BLaER1 (cell line): ENCODE results near the gene RHPN2.
A peak's percentile ranks its signal among the peaks of the same experiment; 100 is the strongest.

Experiments
- H3K27ac ChIP-seq: shearing (Covaris generic); formaldehyde crosslinking; 2 replicates; pipeline ENCODE4 v1.8.1; 2022
- H3K27me3 ChIP-seq: shearing (Covaris generic); formaldehyde crosslinking; 2 replicates; pipeline ENCODE4 v1.8.1; 2022
- H3K36me3 ChIP-seq: shearing (Covaris generic); formaldehyde crosslinking; 2 replicates; pipeline ENCODE4 v1.8.1; 2022
- H3K4me1 ChIP-seq: shearing (Covaris generic); formaldehyde crosslinking; 2 replicates; pipeline ENCODE4 v1.8.1; 2022
- H3K4me2 ChIP-seq: shearing (Covaris generic); formaldehyde crosslinking; 2 replicates; pipeline ENCODE4 v1.8.1; 2022
- H3K4me3 ChIP-seq: shearing (Covaris generic); formaldehyde crosslinking; 2 replicates; pipeline ENCODE4 v1.8.1; 2022
- H3K9ac ChIP-seq: shearing (Covaris generic); formaldehyde crosslinking; 2 replicates; pipeline ENCODE4 v1.8.1; 2022
- H3K9me3 ChIP-seq: shearing (Covaris generic); formaldehyde crosslinking; 2 replicates; pipeline ENCODE4 v1.8.1; 2022
- H4K20me1 ChIP-seq: shearing (Covaris generic); formaldehyde crosslinking; 2 replicates; pipeline ENCODE4 v1.8.1; 2022
- Cebpa-rat ChIP-seq: shearing (Covaris generic); IDR thresholded peaks from 2 replicates; pipeline ENCODE4 v1.8.1; 2022

The RHPN2 gene

DNA sequence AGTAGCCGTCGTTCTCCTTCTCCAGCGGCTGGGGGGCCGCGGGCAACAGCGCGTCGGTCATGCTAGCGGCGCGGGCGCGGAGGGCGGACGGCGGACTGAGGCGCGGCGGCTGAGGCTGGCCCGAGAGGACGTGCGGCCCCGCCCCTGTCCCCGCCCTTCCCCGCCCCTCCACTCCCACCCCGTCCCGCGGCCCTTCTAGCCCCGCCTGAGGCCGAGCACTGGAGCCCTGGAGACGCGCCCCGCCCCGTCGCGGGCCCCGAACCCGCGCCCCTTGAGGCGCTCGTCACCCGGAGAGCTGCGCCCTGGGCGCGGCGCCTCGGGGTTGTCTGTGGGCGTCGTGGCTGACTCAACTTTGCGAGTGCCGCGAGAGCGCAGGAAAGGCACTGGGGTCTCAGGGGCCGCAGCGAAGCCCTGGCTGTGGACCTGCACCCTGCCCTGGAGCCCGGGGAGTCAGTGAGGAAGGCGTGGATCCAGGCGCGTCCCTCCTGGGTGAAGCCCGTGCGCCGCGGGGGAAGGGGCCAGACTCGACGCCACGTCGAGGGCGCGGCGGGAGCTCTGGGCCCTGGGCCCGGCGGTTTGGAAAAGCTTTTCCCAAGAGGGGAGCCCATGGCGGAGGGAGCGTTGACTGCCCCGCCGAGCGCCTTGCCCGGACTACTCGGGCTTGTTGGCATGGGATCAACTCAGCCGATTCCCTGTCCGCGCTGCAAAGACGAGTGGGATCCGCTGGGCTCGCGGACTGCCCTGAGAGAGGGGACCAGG, at the start of gene RHPN2:
Gene RHPN2, minus strand, starts transcription at position 97 of the 759 bp plus-strand sequence. Its CDS starts 36 bp downstream, at position 61.
- no peak within 1 kb of the TSS for H3K9ac ChIP-seq
- H3K36me3 ChIP-seq: no peaks in the 10 kb centered on the region
- H4K20me1 ChIP-seq: peaks cover 26% of the 10 kb centered on the region
- no peak within 1 kb of the TSS for H3K27ac ChIP-seq
- TF ChIP-seq Cebpa-rat: no peak
- peaks cover 20% of the 10 kb centered on the region for H3K4me1 ChIP-seq
- no peaks in the 10 kb centered on the region for H3K9me3 ChIP-seq
- peaks cover 30% of the 10 kb centered on the region for H3K27me3 ChIP-seq
- peak within 1 kb of the TSS; percentile 81 for H3K4me2 ChIP-seq
- peak within 1 kb of the TSS; percentile 62 for H3K4me3 ChIP-seq

DNA sequence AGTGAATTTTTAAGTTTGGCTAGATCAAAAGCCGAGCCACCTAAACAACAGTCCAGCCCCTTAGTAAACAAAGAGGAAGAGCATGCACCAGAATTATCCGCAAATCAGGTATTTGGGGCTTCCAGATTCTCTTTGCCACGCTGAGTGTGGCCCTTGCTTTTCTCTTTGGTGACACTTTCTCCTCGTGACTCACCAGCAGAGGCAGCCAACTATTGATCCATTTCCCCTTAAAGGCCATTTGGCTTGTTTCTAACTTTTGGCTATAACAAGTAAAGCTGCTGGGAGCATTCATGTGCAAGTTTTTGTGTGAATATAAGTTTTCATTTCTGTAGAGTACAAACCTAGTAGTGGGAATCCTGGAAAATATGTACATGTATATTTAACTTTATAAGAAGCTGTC, 49.6 kb upstream of the RHPN2 start:
- H3K9me3 ChIP-seq: no peaks in the 10 kb centered on the region
- peaks cover 98% of the 10 kb centered on the region for H3K36me3 ChIP-seq
- no peak overlapping the region for H3K4me3 ChIP-seq
- no peak overlapping the region for H3K27ac ChIP-seq
- no peaks in the 10 kb centered on the region for H3K27me3 ChIP-seq
- H3K4me2 ChIP-seq: no peak overlapping the region
- H3K4me1 ChIP-seq: no peaks in the 10 kb centered on the region
- no peaks in the 10 kb centered on the region for H4K20me1 ChIP-seq
- no peak overlapping the region for H3K9ac ChIP-seq
- no peak for TF ChIP-seq Cebpa-rat

DNA sequence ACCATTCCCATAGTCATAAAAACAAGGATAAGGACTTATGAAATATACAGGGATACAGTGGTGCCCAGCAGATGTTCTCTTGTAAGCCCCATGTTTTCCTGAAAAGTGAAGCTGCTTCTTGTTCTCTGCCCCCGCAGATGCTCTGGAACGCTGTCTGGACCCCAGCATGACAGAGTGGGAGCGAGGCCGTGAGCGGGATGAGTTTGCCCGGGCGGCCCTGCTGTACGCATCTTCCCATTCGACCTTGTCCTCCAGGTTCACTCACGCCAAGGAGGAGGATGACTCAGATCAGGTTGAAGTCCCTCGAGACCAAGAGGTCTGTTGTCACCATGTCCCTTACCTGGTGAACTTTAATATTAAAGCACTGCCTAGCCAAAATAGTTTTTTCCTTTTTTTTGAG, 46.9 kb upstream of the RHPN2 start:
- H3K9ac ChIP-seq: no peak overlapping the region
- H3K27ac ChIP-seq: no peak overlapping the region
- H4K20me1 ChIP-seq: no peaks in the 10 kb centered on the region
- no peaks in the 10 kb centered on the region for H3K27me3 ChIP-seq
- no peak overlapping the region for H3K4me2 ChIP-seq
- no peaks in the 10 kb centered on the region for H3K4me1 ChIP-seq
- H3K36me3 ChIP-seq: peaks cover 98% of the 10 kb centered on the region
- no peaks in the 10 kb centered on the region for H3K9me3 ChIP-seq
- no peak overlapping the region for H3K4me3 ChIP-seq
- no peak for TF ChIP-seq Cebpa-rat

DNA sequence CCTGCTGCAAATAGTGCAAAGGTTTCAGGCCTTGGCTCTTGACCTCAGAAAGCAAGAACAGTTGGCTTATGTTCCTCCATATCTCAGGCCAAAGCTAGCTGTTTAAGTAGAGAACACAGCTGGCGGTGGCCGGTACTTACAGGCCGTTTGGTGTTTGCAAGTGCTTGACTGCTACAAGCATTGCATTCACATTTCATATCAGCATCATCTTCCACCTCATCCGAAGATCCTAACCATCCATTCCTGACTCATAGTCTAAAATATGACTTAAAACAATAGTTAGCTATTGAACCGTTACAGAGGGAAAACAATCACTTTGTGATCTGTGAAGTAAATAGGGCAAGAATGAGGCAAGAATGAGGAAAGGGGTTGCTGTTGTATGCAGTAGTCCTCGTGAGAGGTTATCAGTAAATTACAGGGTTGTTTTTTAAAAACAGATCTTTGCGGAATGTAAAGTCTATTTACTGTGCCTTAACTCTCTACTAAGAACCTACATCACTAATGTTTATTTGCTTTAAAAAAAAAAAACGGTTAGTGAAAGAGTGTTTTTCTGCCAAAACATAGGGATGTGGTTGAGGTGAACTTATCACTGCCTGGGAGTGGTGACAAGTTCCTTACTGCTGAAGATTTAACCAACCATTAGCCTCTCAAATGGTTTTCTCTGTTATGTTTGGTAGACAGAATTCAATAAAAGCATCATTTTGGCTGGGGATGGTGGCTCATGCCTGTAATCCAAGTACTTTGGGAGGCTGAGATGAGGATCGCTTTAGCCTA, 45.6 kb upstream of the RHPN2 start:
- Histone ChIP-seq H3K27me3 (no peaks in the 10 kb centered on the region), H3K9ac (no peak overlapping the region), H3K9me3 (no peaks in the 10 kb centered on the region), H3K36me3 (peaks cover 97% of the 10 kb centered on the region), H3K4me2 (no peak overlapping the region), H3K4me1 (no peaks in the 10 kb centered on the region), H3K4me3 (no peak overlapping the region), H3K27ac (no peak overlapping the region), H4K20me1 (no peaks in the 10 kb centered on the region)
- no peak for TF ChIP-seq Cebpa-rat

DNA sequence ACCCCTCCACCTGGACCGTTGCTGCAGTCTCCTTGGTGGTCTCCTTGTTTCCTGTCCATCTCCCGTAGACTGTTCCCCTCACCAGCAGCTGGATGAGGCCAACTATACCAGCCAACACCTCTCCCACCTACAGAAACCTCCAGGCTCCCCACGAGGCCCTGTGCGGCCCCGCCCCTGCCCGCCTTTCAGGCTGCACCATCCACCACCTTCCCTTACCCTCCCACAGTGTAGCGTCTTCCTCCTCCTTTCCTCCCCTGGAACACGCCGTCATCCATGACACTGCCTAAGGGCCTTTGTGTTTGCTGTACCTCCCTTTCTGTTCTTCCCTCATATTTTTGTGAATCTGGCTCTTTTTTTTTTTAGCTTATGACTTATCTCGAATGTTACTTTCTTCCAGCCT, 43.5 kb upstream of the RHPN2 start:
- H3K27me3 ChIP-seq: no peaks in the 10 kb centered on the region
- no peaks in the 10 kb centered on the region for H4K20me1 ChIP-seq
- no peak overlapping the region for H3K4me3 ChIP-seq
- no peaks in the 10 kb centered on the region for H3K9me3 ChIP-seq
- peaks cover 90% of the 10 kb centered on the region for H3K36me3 ChIP-seq
- no peaks in the 10 kb centered on the region for H3K4me1 ChIP-seq
- H3K4me2 ChIP-seq: no peak overlapping the region
- H3K9ac ChIP-seq: no peak overlapping the region
- H3K27ac ChIP-seq: no peak overlapping the region
- TF ChIP-seq Cebpa-rat: no peak

DNA sequence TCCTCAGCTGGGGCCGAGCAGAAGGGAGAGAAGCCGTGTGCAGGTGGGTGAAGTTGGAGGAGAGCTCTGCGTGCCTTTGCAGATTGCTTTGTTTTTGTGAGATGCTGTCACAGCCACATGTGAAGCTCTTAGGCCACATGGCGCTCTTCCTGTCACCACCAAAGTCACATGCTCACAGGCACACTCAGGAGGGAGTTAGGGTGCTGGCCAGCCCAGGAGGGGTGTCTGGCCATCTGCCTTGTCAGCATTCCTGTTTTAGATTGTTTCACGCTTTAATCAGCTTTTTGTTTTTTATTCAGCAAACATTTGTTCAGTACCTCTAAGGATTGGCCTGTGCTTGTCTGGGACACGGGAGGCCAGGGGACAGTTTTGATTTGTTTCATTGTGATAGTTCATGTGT, 38.2 kb upstream of the RHPN2 start:
- no peak for TF ChIP-seq Cebpa-rat
- H3K36me3 ChIP-seq: peaks cover 84% of the 10 kb centered on the region
- no peak overlapping the region for H3K9ac ChIP-seq
- H4K20me1 ChIP-seq: no peaks in the 10 kb centered on the region
- H3K27me3 ChIP-seq: no peaks in the 10 kb centered on the region
- no peaks in the 10 kb centered on the region for H3K9me3 ChIP-seq
- H3K4me2 ChIP-seq: no peak overlapping the region
- H3K27ac ChIP-seq: no peak overlapping the region
- H3K4me1 ChIP-seq: no peaks in the 10 kb centered on the region
- no peak overlapping the region for H3K4me3 ChIP-seq

DNA sequence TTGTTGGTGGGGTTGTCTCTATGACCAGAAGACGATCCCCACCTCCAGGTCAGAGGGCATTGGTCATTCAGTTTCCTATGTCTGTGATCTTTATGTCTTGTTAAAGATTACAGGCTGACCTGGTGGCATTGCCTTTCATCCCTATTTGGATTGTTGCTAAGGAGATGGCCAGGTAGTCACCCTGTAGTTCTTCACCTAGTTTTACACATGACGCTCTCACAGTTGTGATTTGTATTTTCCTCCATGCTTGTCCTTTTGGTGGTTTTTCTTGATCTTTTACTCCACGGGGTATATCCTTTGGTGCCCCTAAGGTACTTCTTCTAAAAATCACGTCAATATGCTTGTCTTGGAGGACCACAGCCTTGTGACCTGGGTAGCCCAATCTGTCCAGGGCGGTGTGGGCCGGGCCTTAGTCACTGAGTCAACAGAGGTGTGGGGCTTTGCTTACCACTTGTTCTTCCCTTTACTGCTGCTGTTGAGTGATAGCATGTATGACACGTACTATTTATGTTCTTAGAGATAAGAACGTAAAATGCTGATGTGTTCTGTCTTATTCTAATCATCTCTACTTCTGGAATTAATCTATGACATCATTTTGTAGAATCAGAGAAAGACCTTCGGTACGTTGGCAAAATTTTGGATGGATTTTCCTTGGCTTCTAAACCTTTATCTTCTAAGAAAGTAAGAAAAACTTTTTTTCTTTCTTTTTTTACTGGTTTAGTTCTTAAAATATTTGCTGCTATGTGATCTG, 36.4 kb upstream of the RHPN2 start:
- H3K27me3 ChIP-seq: no peaks in the 10 kb centered on the region
- TF ChIP-seq Cebpa-rat: no peak
- H3K4me2 ChIP-seq: no peak overlapping the region
- H3K9ac ChIP-seq: no peak overlapping the region
- H3K4me1 ChIP-seq: no peaks in the 10 kb centered on the region
- H4K20me1 ChIP-seq: no peaks in the 10 kb centered on the region
- no peak overlapping the region for H3K27ac ChIP-seq
- H3K9me3 ChIP-seq: no peaks in the 10 kb centered on the region
- H3K36me3 ChIP-seq: peaks cover 82% of the 10 kb centered on the region
- H3K4me3 ChIP-seq: no peak overlapping the region

DNA sequence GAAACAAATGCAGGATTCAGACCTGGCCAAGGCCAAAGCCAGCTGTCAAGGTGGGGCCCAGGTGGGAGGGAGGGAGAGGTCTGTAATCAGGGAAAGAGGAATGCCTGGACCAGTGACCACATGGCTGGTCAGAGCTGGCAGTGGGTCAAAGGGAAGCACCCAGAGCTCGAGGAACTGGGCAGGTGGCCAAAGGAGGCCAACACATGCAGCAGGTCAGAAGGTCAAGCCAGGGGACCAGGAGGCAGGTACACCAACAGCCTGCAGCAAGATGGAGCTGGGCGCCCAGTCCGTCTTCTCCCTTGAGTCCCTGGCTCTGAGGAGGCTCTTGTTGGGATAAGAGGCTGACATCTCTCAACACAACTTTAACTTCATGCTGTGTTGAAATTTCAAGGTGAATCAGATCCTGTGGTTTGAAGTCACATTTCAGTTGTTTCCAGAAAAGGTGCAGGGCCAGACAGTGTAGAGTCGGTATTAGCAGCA, 33.4 kb upstream of the RHPN2 start:
- Histone ChIP-seq H3K27ac (no peak overlapping the region), H3K4me3 (no peak overlapping the region), H3K9ac (no peak overlapping the region), H3K4me2 (no peak overlapping the region), H3K9me3 (no peaks in the 10 kb centered on the region), H3K4me1 (no peaks in the 10 kb centered on the region), H4K20me1 (no peaks in the 10 kb centered on the region), H3K36me3 (peaks cover 92% of the 10 kb centered on the region), H3K27me3 (no peaks in the 10 kb centered on the region)
- TF ChIP-seq Cebpa-rat: no peak

DNA sequence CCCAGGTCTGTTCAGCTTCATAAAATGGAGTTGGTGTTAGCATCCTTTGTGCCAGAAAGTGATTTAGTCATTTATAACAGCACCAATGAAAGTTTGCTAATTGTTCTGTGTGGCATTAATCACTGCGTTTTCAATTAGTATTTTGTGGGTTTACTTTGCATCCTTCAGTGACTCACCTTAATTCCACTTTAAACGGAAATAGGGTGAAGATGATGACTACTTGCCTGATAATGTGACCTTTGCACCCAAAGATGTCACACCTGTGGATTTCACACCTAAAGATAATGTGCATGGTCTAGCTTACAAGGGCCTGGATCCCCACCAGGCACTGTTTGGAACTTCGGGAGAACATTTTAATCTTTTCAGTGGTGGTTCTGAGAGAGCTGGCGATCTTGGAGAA, 31.3 kb upstream of the RHPN2 start:
- H3K27ac ChIP-seq: no peak overlapping the region
- no peak overlapping the region for H3K4me3 ChIP-seq
- no peaks in the 10 kb centered on the region for H4K20me1 ChIP-seq
- peaks cover 90% of the 10 kb centered on the region for H3K36me3 ChIP-seq
- no peaks in the 10 kb centered on the region for H3K27me3 ChIP-seq
- H3K4me2 ChIP-seq: no peak overlapping the region
- no peaks in the 10 kb centered on the region for H3K9me3 ChIP-seq
- TF ChIP-seq Cebpa-rat: no peak
- no peaks in the 10 kb centered on the region for H3K4me1 ChIP-seq
- no peak overlapping the region for H3K9ac ChIP-seq
